GM23248 (cell line): Measurements from ENCODE around the gene REPS2.

Source experiments
- EZH2 ChIP-seq: fragments of 200-600 bp; sonication (generic); IDR thresholded peaks from 2 replicates; pipeline ENCODE4 v1.6.1; 2018; ENCODE audit warnings: antibody characterized with exemption, mild to moderate bottlenecking; ENCODE audit not compliant: insufficient read depth, poor library complexity, severe bottlenecking
- EZH2phosphoT487 ChIP-seq: fragments of 200-600 bp; sonication (generic); IDR thresholded peaks from 2 replicates; pipeline ENCODE4 v1.6.1; 2018; ENCODE audit warnings: antibody characterized with exemption, moderate library complexity, mild to moderate bottlenecking, low read depth; ENCODE audit not compliant: insufficient read depth

DNA sequence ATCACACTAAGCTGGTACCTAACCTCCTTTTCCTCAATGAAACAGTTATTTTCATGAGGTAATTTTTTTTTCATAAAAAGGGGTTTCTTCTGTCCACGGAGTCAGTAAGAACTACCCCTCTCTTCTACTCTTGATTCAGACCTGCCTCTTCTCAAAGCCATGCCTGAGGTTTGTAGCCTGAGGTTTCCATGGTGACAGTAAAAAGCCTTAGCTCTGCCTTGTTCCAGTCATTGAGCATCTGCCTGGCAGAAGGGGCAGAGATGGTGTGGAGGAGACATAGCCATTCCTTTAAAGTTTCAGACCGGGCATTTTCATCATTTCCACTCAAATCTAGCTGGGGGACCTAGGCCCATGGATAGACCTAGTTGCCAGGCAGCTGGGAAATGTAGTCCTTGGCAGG, 135.5 kb downstream of the REPS2 start:
- TF ChIP-seq EZH2phosphoT487: no peak
- no peak for TF ChIP-seq EZH2
